Measurements from ENCODE around the gene NUMB. TPM values are rescaled to one million over a fixed set of nuclear protein-coding genes. Genes with fewer than 3 reads are reported as not detected.

Gene NUMB
- polyA plus RNA-seq, 4 donors = 38.5 to 87.9 (median 55.4) TPM

DNA sequence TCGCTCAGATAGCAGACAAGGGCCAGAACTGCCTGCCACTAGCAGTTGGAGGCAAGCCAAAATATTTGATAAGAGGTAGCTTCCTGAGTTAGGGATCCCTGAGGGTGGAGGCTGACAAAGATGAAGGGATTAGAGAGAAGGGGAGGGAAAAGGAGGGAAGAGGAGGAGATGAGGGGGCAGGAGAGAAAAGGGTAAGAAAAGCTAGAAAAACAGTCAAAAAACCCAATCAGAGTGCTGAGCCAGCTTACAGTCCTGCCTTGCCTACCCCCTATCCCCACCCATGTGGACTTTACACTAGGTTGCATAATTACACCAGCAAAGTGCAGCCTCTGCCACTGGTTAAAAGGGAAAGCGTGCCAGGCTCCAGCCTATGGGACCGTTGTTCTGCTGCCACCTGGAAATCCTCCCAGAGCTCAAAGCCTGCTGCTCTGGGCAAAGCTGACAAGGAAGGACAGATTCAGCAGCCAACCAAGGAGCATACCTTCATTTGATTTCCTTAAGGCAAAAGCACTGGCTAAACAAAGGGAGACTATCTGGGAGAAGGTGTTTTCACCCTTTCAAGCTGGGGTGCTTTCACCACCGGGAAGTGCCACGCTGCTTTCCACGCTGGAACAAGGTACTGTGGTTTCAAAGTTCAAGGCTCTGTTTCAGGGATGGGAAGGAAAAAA lies 3.8 kb upstream of the NUMB start:
- Histone ChIP-seq H3K4me3 (ENCODE audit: low read depth in 1 of 3, low read length in 3 of 3) (peak overlapping the region in 2 of 3 donors; percentile 48 to 49), H3K9me3 (ENCODE audit: control insufficient read depth in 2 of 2, insufficient read depth in 1 of 2, low read depth in 1 of 2, low read length in 1 of 2) (no peaks in the 10 kb centered on the region), H3K36me3 (ENCODE audit: control insufficient read depth in 3 of 3, insufficient read depth in 2 of 3, low read depth in 1 of 3, low read length in 3 of 3) (peaks cover 0 to 4% (median 0%) of the 10 kb centered on the region in 3 donors), H3K4me1 (ENCODE audit: control insufficient read depth in 3 of 3, insufficient read depth in 2 of 3, low read depth in 1 of 3, low read length in 2 of 3) (peaks cover 13 to 54% (median 17%) of the 10 kb centered on the region in 3 donors), H3K27ac (ENCODE audit: low read depth in 1 of 3, low read length in 2 of 3) (peak overlapping the region; percentile 77 to 93 (median 89)), H3K27me3 (ENCODE audit: control insufficient read depth in 3 of 3, insufficient read depth in 3 of 3, low read length in 3 of 3) (no peaks in the 10 kb centered on the region)
- DNase-seq (peak; percentile 96 to 99), FAIRE-seq (no peak)
- 11 to 43% (median 28%) methylated on average over 6 of the region's 6 CpGs for WGBS, 3 donors

DNA sequence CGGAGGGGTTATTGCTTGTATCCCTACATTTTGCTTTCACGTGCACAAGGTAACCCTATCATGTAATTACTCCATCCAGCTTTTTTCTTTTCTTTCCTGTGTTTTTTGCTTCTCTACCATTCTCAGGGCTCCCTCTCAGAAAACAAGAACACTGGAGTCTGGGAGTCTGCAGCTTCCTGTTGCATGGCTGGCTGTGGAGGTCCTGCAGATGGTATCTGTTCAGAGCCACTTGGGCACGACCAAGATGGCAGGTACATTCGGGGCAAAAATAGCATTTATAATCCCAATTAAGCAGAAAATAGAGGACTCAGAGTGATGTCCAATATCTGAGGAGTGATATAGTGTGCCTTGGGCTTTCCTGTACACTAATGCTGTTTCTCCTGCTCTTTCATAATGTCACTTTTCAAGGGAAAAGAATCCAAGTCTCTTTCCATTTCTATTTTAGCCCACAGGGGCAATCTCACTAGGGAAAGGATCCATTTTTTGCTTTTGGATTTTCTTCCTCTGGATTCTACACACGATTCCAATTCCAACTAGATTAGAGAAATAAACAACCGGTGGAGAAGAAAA lies 3.2 kb upstream of the NUMB start:
- FAIRE-seq = no peak
- peaks cover 13 to 51% (median 17%) of the 10 kb centered on the region in 3 donors for H3K4me1 ChIP-seq (ENCODE audit: control insufficient read depth in 3 of 3, insufficient read depth in 2 of 3, low read depth in 1 of 3, low read length in 2 of 3)
- H3K4me3 ChIP-seq (ENCODE audit: low read depth in 1 of 3, low read length in 3 of 3) = peak overlapping the region in 1 of 3 donors; percentile 20
- H3K36me3 ChIP-seq (ENCODE audit: control insufficient read depth in 3 of 3, insufficient read depth in 2 of 3, low read depth in 1 of 3, low read length in 3 of 3) = no peaks in the 10 kb centered on the region
- H3K9me3 ChIP-seq (ENCODE audit: control insufficient read depth in 2 of 2, insufficient read depth in 1 of 2, low read depth in 1 of 2, low read length in 1 of 2) = no peaks in the 10 kb centered on the region
- WGBS, 3 donors = 10 to 33% (median 26%) methylated on average over 6 of the region's 6 CpGs
- DNase-seq = no peak
- peak overlapping the region; percentile 77 to 93 (median 89) for H3K27ac ChIP-seq (ENCODE audit: low read depth in 1 of 3, low read length in 2 of 3)
- H3K27me3 ChIP-seq (ENCODE audit: control insufficient read depth in 3 of 3, insufficient read depth in 3 of 3, low read length in 3 of 3) = no peaks in the 10 kb centered on the region

DNA sequence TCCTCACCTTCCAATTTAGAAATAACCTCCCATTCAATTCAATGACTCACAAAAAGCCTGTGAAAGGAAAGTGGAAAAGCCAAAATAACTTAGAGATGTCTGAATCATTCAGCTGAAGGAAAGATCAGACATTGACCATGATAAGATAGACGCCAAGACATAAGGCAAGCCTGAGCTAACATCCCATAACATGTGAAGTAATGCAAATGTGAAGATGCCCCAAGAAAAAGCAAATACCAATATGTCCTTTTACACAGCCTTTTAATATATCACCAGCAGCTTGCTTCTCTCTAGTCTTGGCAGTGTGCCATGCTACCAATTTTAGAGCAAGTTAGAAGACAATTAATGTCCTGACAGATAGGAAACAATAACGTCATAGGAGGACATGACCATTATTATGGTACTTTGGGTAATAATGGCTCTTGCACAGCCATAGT lies 2.4 kb upstream of the NUMB start:
- no peaks in the 10 kb centered on the region for H3K9me3 ChIP-seq (ENCODE audit: control insufficient read depth in 2 of 2, insufficient read depth in 1 of 2, low read depth in 1 of 2, low read length in 1 of 2)
- FAIRE-seq (no peak), DNase-seq (peak; percentile 43 to 55)
- H3K4me3 ChIP-seq (ENCODE audit: low read depth in 1 of 3, low read length in 3 of 3) = no peak overlapping the region
- H3K27me3 ChIP-seq (ENCODE audit: control insufficient read depth in 3 of 3, insufficient read depth in 3 of 3, low read length in 3 of 3) = no peaks in the 10 kb centered on the region
- H3K4me1 ChIP-seq (ENCODE audit: control insufficient read depth in 3 of 3, insufficient read depth in 2 of 3, low read depth in 1 of 3, low read length in 2 of 3) = peaks cover 13 to 53% (median 13%) of the 10 kb centered on the region in 3 donors
- H3K27ac ChIP-seq (ENCODE audit: low read depth in 1 of 3, low read length in 2 of 3) = peak overlapping the region; percentile 35 to 70 (median 36)
- H3K36me3 ChIP-seq (ENCODE audit: control insufficient read depth in 3 of 3, insufficient read depth in 2 of 3, low read depth in 1 of 3, low read length in 3 of 3) = no peaks in the 10 kb centered on the region
- WGBS, 3 donors = 9 to 32% (median 30%) methylated on average over 2 of the region's 2 CpGs

DNA sequence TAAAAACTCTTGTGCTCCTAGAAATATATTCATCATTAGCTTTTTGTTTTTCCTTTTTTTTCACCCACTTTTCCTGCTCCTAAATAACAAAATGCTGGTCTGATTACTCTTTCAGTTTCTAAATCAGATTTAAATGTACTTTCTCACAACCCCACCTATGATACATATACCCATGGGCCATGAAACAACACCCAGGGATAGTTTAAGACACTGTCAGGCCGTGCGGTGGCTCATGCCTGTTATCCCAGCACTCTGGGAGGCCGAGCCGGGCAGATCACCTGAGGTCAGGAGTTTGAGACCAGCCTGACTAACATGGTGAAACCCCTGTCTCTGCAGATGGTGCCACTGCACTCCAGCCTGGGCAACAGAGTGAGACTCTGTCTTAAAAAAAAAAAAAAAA lies 1.6 kb upstream of the NUMB start:
- FAIRE-seq (no peak), DNase-seq (no peak)
- H3K27me3 ChIP-seq (ENCODE audit: control insufficient read depth in 3 of 3, insufficient read depth in 3 of 3, low read length in 3 of 3) = no peaks in the 10 kb centered on the region
- H3K36me3 ChIP-seq (ENCODE audit: control insufficient read depth in 3 of 3, insufficient read depth in 2 of 3, low read depth in 1 of 3, low read length in 3 of 3) = no peaks in the 10 kb centered on the region
- peak overlapping the region in 2 of 3 donors; percentile 5 to 35 for H3K27ac ChIP-seq (ENCODE audit: low read depth in 1 of 3, low read length in 2 of 3)
- no peaks in the 10 kb centered on the region for H3K9me3 ChIP-seq (ENCODE audit: control insufficient read depth in 2 of 2, insufficient read depth in 1 of 2, low read depth in 1 of 2, low read length in 1 of 2)
- WGBS, 3 donors = 68 to 80% (median 78%) methylated on average over 4 of the region's 4 CpGs
- H3K4me3 ChIP-seq (ENCODE audit: low read depth in 1 of 3, low read length in 3 of 3) = no peak overlapping the region
- peaks cover 12 to 53% (median 13%) of the 10 kb centered on the region in 3 donors for H3K4me1 ChIP-seq (ENCODE audit: control insufficient read depth in 3 of 3, insufficient read depth in 2 of 3, low read depth in 1 of 3, low read length in 2 of 3)

DNA sequence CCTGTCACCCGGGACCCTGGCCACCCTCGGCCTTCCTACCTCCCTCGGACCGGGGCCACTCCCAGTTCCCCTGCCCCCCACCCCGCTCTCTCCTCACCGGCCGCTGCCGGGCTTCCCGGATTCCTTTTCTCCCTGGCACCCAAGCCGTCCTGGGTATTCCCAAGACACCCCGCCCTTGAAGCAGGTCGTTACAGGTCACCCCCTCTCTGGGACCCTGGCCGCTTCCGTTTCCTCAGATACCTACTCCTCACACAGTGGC lies 493 bp downstream of the NUMB start:
- FAIRE-seq (no peak), DNase-seq (peak in 1 of 2 donors; percentile 67)
- 0 to 1% (median 0%) methylated on average over 13 to 14 of the region's 14 CpGs for WGBS, 3 donors
- H3K27ac ChIP-seq (ENCODE audit: low read depth in 1 of 3, low read length in 2 of 3) = peak overlapping the region; percentile 81 to 93 (median 89)
- peak overlapping the region; percentile 86 to 98 (median 96) for H3K4me3 ChIP-seq (ENCODE audit: low read depth in 1 of 3, low read length in 3 of 3)
- no peaks in the 10 kb centered on the region for H3K27me3 ChIP-seq (ENCODE audit: control insufficient read depth in 3 of 3, insufficient read depth in 3 of 3, low read length in 3 of 3)
- peaks cover 4 to 41% (median 11%) of the 10 kb centered on the region in 3 donors for H3K4me1 ChIP-seq (ENCODE audit: control insufficient read depth in 3 of 3, insufficient read depth in 2 of 3, low read depth in 1 of 3, low read length in 2 of 3)
- H3K9me3 ChIP-seq (ENCODE audit: control insufficient read depth in 2 of 2, insufficient read depth in 1 of 2, low read depth in 1 of 2, low read length in 1 of 2) = no peaks in the 10 kb centered on the region
- H3K36me3 ChIP-seq (ENCODE audit: control insufficient read depth in 3 of 3, insufficient read depth in 2 of 3, low read depth in 1 of 3, low read length in 3 of 3) = no peaks in the 10 kb centered on the region

DNA sequence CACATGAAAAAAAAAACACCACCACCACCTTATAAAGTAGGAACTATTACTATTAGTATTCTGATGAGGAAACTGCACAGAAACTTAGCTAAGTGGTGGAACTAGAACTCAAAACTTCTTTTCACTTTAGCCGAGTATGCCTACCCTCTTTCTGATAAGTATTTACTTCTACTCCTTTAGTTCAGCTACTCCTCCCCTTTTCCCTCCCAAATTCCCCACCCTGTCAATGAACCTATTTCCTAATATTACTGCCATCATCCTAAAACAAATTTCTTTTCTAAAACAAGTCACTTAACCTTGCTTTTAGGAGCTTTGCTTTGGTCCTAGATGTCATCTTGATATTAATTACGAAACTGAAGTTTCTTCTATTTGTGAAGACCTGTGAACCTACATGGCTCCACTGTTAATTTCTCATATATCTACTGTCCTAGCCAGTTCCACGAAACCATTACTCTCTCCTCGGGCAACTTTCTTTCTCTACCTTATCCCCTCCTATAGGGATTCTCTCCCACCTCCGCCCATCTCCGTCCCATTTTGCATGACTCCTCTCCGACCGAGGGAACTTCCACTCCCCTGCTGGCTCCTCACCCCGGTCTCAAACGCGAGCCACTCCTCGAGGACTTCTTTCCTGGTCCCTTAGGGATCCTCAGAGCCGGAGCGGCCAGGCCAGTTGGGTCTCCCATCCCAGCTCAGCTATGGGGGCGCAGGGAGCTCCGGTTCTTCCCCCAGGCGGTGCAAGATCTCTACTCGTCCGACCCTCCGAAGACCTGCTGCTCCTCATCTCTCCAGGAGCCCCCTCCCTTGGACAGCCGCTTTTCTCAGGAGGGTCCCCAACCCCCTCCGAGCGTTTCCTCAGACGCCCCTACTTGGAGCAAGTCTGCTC lies 1.1 kb downstream of the NUMB start:
- peaks cover 0 to under 1% (median 0%) of the 10 kb centered on the region in 3 donors for H3K36me3 ChIP-seq (ENCODE audit: control insufficient read depth in 3 of 3, insufficient read depth in 2 of 3, low read depth in 1 of 3, low read length in 3 of 3)
- H3K9me3 ChIP-seq (ENCODE audit: control insufficient read depth in 2 of 2, insufficient read depth in 1 of 2, low read depth in 1 of 2, low read length in 1 of 2) = no peaks in the 10 kb centered on the region
- 1% methylated on average over 23 to 24 of the region's 24 CpGs for WGBS, 3 donors
- no peaks in the 10 kb centered on the region for H3K27me3 ChIP-seq (ENCODE audit: control insufficient read depth in 3 of 3, insufficient read depth in 3 of 3, low read length in 3 of 3)
- H3K27ac ChIP-seq (ENCODE audit: low read depth in 1 of 3, low read length in 2 of 3) = peak overlapping the region; percentile 81 to 93 (median 89)
- FAIRE-seq (no peak), DNase-seq (peak in 1 of 2 donors; percentile 55)
- peaks cover 4 to 41% (median 17%) of the 10 kb centered on the region in 3 donors for H3K4me1 ChIP-seq (ENCODE audit: control insufficient read depth in 3 of 3, insufficient read depth in 2 of 3, low read depth in 1 of 3, low read length in 2 of 3)
- H3K4me3 ChIP-seq (ENCODE audit: low read depth in 1 of 3, low read length in 3 of 3) = peak overlapping the region; percentile 86 to 98 (median 96)

DNA sequence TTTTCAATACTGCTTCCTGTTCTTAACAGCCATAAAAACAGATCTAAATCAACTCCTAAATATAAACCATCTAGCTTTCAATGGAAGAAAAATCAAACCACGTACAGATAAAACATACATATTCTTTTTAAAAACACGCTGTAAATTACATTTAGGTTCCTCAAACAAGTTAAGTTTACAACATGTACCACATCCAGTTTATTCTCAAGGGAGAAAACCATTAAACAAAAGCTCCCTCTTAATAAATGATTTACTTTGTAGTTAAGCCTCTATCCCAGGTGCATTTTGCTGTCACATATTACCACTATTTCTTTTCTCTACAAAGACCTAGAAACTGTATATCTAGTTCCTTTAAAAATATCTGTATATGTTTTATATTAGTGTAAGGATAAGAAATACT lies 3.1 kb downstream of the NUMB start:
- H3K27me3 ChIP-seq (ENCODE audit: control insufficient read depth in 3 of 3, insufficient read depth in 3 of 3, low read length in 3 of 3) = no peaks in the 10 kb centered on the region
- peak overlapping the region in 1 of 3 donors; percentile 9 for H3K27ac ChIP-seq (ENCODE audit: low read depth in 1 of 3, low read length in 2 of 3)
- H3K4me3 ChIP-seq (ENCODE audit: low read depth in 1 of 3, low read length in 3 of 3) = no peak overlapping the region
- DNase-seq (peak in 1 of 2 donors; percentile 35), FAIRE-seq (peak; percentile 44)
- H3K36me3 ChIP-seq (ENCODE audit: control insufficient read depth in 3 of 3, insufficient read depth in 2 of 3, low read depth in 1 of 3, low read length in 3 of 3) = peaks cover 0 to 8% (median 0%) of the 10 kb centered on the region in 3 donors
- 5 to 16% (median 11%) methylated on average over 2 of the region's 2 CpGs for WGBS, 3 donors
- H3K4me1 ChIP-seq (ENCODE audit: control insufficient read depth in 3 of 3, insufficient read depth in 2 of 3, low read depth in 1 of 3, low read length in 2 of 3) = peaks cover 0 to 23% (median 9%) of the 10 kb centered on the region in 3 donors
- no peaks in the 10 kb centered on the region for H3K9me3 ChIP-seq (ENCODE audit: control insufficient read depth in 2 of 2, insufficient read depth in 1 of 2, low read depth in 1 of 2, low read length in 1 of 2)

Measured in small intestine (tissue), 7 donors.